Ishikawa (cell line): ENCODE results near the gene ZFAND2B.

Experiments
- CEBPB ChIP-seq: IDR thresholded peaks from 2 replicates; pipeline ENCODE4 v1.6.1; 2012
- CREB1 ChIP-seq: IDR thresholded peaks from 2 replicates; pipeline ENCODE4 v1.6.1; 2012; ENCODE audit warnings: low read depth
- EP300 ChIP-seq: IDR thresholded peaks from 2 replicates; pipeline ENCODE4 v1.6.1; 2012; ENCODE audit warnings: borderline replicate concordance
- RAD21 ChIP-seq: IDR thresholded peaks from 2 replicates; pipeline ENCODE4 v1.6.1; 2012; ENCODE audit warnings: low read depth
- TCF12 ChIP-seq: IDR thresholded peaks from 2 replicates; pipeline ENCODE4 v1.6.1; 2012; ENCODE audit warnings: low read depth
- YY1 ChIP-seq: IDR thresholded peaks from 2 replicates; pipeline ENCODE4 v1.6.1; 2012; ENCODE audit warnings: low read depth

DNA sequence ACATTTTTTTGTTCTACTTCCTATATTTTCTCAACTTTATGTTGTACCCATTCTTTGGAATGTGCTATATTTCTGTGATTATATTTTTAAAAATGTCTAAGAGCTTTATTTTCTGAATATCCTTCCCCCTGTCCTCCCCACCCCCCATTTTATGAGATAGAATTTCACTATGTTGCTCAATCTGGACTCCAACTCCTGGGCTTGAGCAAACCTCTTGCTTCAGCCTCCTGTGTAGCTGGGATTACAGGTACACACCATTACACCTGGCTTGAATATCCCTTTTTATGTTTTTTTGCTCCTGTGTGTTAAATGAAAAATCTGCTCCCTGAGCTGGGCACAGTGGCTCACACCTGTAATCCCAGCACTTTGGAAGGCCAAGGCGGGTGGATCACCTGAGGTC, 9.2 kb upstream of the ZFAND2B start:
- TF ChIP-seq TCF12: no peak
- TF ChIP-seq YY1: no peak
- no peak for TF ChIP-seq RAD21
- TF ChIP-seq CEBPB: no peak
- no peak for TF ChIP-seq EP300
- no peak for TF ChIP-seq CREB1
